Vagina (tissue), 2 donors: ENCODE data around the gene LINGO1. TPM values are rescaled to one million over a fixed set of nuclear protein-coding genes. Genes with fewer than 3 reads are reported as not detected.
A peak's percentile ranks its signal among the peaks of the same experiment; 100 is the strongest.

Experiments
- DNase-seq, 2 donors: peaks; one replicate each; pipeline ENCODE4 v3.0.0-alpha.2; 2017; ENCODE audit errors: extremely low spot score in 2 of 2
- H3K27ac ChIP-seq: fragments of 200-600 bp; sonication (generic); one replicate; pipeline ENCODE4 v1.5.1; 2019
- H3K27me3 ChIP-seq: fragments of 200-600 bp; sonication (generic); one replicate; pipeline ENCODE4 v1.5.1; 2019
- H3K36me3 ChIP-seq, 2 donors: fragments of 200-600 bp; sonication (generic); one replicate each; pipeline ENCODE4 v1.5.1; 2017 to 2019
- H3K4me1 ChIP-seq: fragments of 200-600 bp; sonication (generic); one replicate; pipeline ENCODE4 v1.5.1; 2019
- H3K4me3 ChIP-seq, 2 donors: fragments of 200-600 bp; sonication (generic); 1 replicate in 1 of 2; 2 replicates in 1 of 2; pipeline ENCODE4 v1.5.1; 2016 to 2019
- H3K9me3 ChIP-seq: fragments of 200-600 bp; sonication (generic); one replicate; pipeline ENCODE4 v1.5.1; 2019
- CTCF ChIP-seq, 3 experiments: fragments of 450-650 bp in 2 of 3; fragments of 200-600 bp in 1 of 3; sonication (generic) in 1 of 3; IDR thresholded peaks; one replicate each; pipeline ENCODE4 v1.5.1; 2017 to 2019; ENCODE audit warnings: antibody characterized with exemption in 3 of 3, mild to moderate bottlenecking in 2 of 3, moderate library complexity in 2 of 3
- POLR2A ChIP-seq, 2 donors: fragments of 450-650 bp; IDR thresholded peaks; one replicate each; pipeline ENCODE4 v1.6.1; 2017; ENCODE audit warnings: antibody characterized with exemption in 2 of 2, mild to moderate bottlenecking in 2 of 2, moderate library complexity in 2 of 2
- POLR2AphosphoS5 ChIP-seq, 2 donors: sonication (generic); formaldehyde crosslinking; IDR thresholded peaks; one replicate each; pipeline ENCODE4 v1.9.0; 2017; ENCODE audit warnings: antibody characterized with exemption in 2 of 2, mild to moderate bottlenecking in 2 of 2, low read depth in 1 of 2; ENCODE audit not compliant: insufficient read depth in 1 of 2
- intact Hi-C: fragments of 100-400 bp; cut with DNase I; formaldehyde crosslinking; loops from one replicate; pipeline ENCODE4 v1.15.1; 2023
- total RNA-seq: library from RNA; depleted of rRNA; stranded (reverse); fragments of >200 nt; gene quantifications from one replicate; pipeline ENCODE4 v1.2.3, GENCODE V29; 2016

Gene LINGO1
- total RNA-seq, 1 donor from 2014 or later, result 4.7 TPM

GRCh38 chr15:77609558-77609957, 23.2 kb downstream of the LINGO1 start:
- Histone ChIP-seq H3K4me3 (no peak overlapping the region), H3K27me3 (no peaks in the 10 kb centered on the region), H3K9me3 (no peaks in the 10 kb centered on the region), H3K36me3 (no peaks in the 10 kb centered on the region), H3K4me1 (peaks cover 16% of the 10 kb centered on the region), H3K27ac (no peak overlapping the region)
- intact Hi-C loops, result no loop called here
- TF ChIP-seq POLR2A (IDR thresholded peaks at IDR 0.05) (no peak), POLR2AphosphoS5 (IDR thresholded peaks at IDR 0.05; ENCODE audit: insufficient read depth in 1 of 2, low read depth in 1 of 2) (no peak), CTCF (IDR thresholded peaks at IDR 0.05) (no peak)
- DNase-seq, result no peak

- DNase-seq, result no peak
- Histone ChIP-seq H3K4me1 (peaks cover 16% of the 10 kb centered on the region), H3K9me3 (no peaks in the 10 kb centered on the region), H3K27ac (no peak overlapping the region), H3K27me3 (no peaks in the 10 kb centered on the region), H3K4me3 (no peak overlapping the region), H3K36me3 (no peaks in the 10 kb centered on the region)
- intact Hi-C loops, result no loop called here
- TF ChIP-seq POLR2AphosphoS5 (IDR thresholded peaks at IDR 0.05; ENCODE audit: insufficient read depth in 1 of 2, low read depth in 1 of 2), result no peak
- no peak for TF ChIP-seq POLR2A (IDR thresholded peaks at IDR 0.05)
- TF ChIP-seq CTCF (IDR thresholded peaks at IDR 0.05), result no peak
These were observed 23.9 kb downstream of the LINGO1 start for GRCh38 chr15:77608774-77609173.

GRCh38 chr15:77607894-77608261, 24.8 kb downstream of the LINGO1 start:
- Histone ChIP-seq H3K9me3 (no peaks in the 10 kb centered on the region), H3K36me3 (no peaks in the 10 kb centered on the region), H3K4me3 (no peak overlapping the region), H3K27me3 (no peaks in the 10 kb centered on the region), H3K27ac (peak overlapping the region; percentile 24), H3K4me1 (peaks cover 16% of the 10 kb centered on the region)
- DNase-seq, result no peak
- intact Hi-C loops, result no loop called here
- no peak for TF ChIP-seq CTCF (IDR thresholded peaks at IDR 0.05)
- TF ChIP-seq POLR2A (IDR thresholded peaks at IDR 0.05), result no peak
- TF ChIP-seq POLR2AphosphoS5 (IDR thresholded peaks at IDR 0.05; ENCODE audit: insufficient read depth in 1 of 2, low read depth in 1 of 2), result no peak

GRCh38 chr15:77607111-77607893, 25.4 kb downstream of the LINGO1 start:
- no peak for TF ChIP-seq POLR2AphosphoS5 (IDR thresholded peaks at IDR 0.05; ENCODE audit: insufficient read depth in 1 of 2, low read depth in 1 of 2)
- TF ChIP-seq CTCF (IDR thresholded peaks at IDR 0.05), result no peak
- no peak for TF ChIP-seq POLR2A (IDR thresholded peaks at IDR 0.05)
- H3K27ac ChIP-seq, result peak overlapping the region; percentile 24
- no peak overlapping the region for H3K4me3 ChIP-seq
- H3K4me1 ChIP-seq, result peaks cover 16% of the 10 kb centered on the region
- no peaks in the 10 kb centered on the region for H3K27me3 ChIP-seq
- intact Hi-C loops, result no loop called here
- no peaks in the 10 kb centered on the region for H3K9me3 ChIP-seq
- no peaks in the 10 kb centered on the region for H3K36me3 ChIP-seq
- no peak for DNase-seq
